ENCODE results near the gene GPR15. TPM values are rescaled to one million over a fixed set of nuclear protein-coding genes. Genes with fewer than 3 reads are reported as not detected.

Gene GPR15
- total and polyA plus RNA-seq, 8 donors, result 0.07 to 0.19 (median 0.15) TPM; not detected in 5

DNA sequence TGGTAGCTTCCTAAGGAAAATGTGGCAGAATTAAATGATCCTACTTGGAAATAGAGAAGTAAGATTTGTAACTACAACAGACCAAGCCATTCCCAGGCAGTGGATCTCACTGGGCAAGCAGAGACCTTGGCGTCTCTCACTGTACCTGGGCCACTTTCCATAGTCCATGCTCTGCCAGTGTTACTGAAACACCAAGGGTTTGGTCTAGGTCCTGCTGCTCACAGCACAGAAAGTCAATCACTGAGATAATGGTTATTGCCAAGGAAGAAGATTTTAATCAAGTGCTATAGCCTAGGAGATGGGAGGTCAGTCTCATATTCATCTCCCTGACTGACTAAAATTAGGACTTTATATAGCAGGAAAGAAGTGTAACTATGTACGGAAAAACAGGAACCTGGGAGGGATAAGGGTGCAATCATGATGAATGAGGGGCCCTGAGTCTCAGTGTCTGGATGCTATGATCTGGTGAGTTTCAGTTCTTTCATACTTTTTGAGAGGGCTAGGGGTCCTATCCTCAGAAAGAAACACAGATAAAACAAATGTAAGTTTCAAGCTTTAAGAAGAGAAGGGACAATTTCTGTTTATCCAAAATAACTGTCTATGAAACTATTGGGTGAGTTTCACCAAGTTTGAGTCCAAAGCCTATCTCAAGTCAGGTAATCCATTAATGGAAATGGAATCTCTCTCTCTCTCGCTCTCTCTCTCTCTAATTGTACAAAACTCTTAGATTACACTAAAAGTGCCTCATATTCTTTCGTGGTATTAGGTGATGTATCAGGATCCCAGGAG is 20.6 kb downstream of the GPR15 start:
- H3K4me3 ChIP-seq, result no peak overlapping the region
- no peak for ATAC-seq
- DNase-seq, result no peak
- H3K27ac ChIP-seq, result no peak overlapping the region
- H3K9me3 ChIP-seq, result no peaks in the 10 kb centered on the region
- no peak for FAIRE-seq
- TF ChIP-seq, protein P1, sequence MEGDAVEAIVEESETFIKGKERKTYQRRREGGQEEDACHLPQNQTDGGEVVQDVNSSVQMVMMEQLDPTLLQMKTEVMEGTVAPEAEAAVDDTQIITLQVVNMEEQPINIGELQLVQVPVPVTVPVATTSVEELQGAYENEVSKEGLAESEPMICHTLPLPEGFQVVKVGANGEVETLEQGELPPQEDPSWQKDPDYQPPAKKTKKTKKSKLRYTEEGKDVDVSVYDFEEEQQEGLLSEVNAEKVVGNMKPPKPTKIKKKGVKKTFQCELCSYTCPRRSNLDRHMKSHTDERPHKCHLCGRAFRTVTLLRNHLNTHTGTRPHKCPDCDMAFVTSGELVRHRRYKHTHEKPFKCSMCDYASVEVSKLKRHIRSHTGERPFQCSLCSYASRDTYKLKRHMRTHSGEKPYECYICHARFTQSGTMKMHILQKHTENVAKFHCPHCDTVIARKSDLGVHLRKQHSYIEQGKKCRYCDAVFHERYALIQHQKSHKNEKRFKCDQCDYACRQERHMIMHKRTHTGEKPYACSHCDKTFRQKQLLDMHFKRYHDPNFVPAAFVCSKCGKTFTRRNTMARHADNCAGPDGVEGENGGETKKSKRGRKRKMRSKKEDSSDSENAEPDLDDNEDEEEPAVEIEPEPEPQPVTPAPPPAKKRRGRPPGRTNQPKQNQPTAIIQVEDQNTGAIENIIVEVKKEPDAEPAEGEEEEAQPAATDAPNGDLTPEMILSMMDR (IDR thresholded peaks at IDR 0.05), result no peak
- peaks cover 0 to 5% (median 2%) of the 10 kb centered on the region in 4 donors for H3K27me3 ChIP-seq
- WGBS, 2 donors, result 79 to 81% methylated on average over 4 of the region's 4 CpGs
- intact Hi-C loops (cut with DNase I), result no loop called here
- no peaks in the 10 kb centered on the region for H3K36me3 ChIP-seq
- H3K4me1 ChIP-seq, result no peaks in the 10 kb centered on the region

DNA sequence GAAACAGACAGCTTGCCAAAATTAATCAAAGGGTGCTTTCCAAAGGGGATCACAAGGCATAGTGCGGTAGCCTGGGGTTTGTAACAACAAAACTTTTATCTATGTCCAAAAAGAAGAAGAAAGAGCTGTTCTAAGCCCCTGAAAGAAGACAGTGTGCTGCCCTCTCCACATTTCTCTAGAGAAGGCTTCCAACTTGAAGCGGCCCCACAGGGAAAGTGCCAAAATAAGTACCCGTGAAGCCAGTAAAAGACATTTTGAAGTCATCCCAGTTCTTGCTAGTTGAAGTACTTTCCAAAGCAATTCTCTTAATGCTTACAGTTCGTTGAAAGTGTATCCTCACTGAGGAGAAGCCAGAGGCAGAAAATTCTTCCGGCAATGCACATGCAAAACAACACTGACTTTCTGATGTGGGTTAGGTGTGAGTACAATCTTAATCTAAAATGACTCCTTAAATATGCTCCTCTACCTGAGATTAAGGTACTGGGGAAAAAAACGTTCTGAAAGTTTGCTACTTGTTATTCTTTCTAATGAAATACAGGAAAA is 21.3 kb downstream of the GPR15 start:
- TF ChIP-seq, protein P1 (IDR thresholded peaks at IDR 0.05), result no peak
- Histone ChIP-seq H3K27me3 (peaks cover 0 to 5% (median 2%) of the 10 kb centered on the region in 4 donors), H3K36me3 (no peaks in the 10 kb centered on the region), H3K4me3 (no peak overlapping the region), H3K9me3 (no peaks in the 10 kb centered on the region), H3K27ac (no peak overlapping the region), H3K4me1 (no peaks in the 10 kb centered on the region)
- no peak for FAIRE-seq
- no peak for DNase-seq
- no peak for ATAC-seq
- 72 to 78% methylated on average over 6 of the region's 6 CpGs for WGBS, 2 donors
- intact Hi-C loops (cut with DNase I), result no loop called here

DNA sequence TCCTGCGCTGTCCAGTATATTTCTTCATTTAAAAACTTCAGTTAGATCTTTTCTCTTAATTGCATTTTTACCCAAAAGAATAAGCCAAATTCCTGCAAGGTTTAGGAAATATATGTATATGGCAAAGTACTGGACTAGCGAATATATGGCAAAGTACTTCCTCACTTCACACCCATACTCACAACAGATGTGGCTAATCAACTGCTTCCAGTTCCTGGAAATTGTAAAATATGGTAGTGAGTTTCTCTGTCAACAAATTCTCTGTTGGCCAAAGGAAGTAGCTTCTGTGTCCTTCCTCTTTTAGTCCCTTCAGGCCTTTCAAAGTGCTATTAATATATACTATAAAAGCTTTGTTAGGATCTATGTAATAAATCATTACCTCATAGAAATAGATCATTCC is 22.0 kb downstream of the GPR15 start:
- ATAC-seq (peak in 2 of 4 donors; percentile 40 to 55), DNase-seq (no peak), FAIRE-seq (no peak)
- intact Hi-C loops (cut with DNase I), result no loop called here
- Histone ChIP-seq H3K27ac (no peak overlapping the region), H3K36me3 (no peaks in the 10 kb centered on the region), H3K9me3 (no peaks in the 10 kb centered on the region), H3K27me3 (peaks cover 0 to 5% (median 2%) of the 10 kb centered on the region in 4 donors), H3K4me3 (no peak overlapping the region), H3K4me1 (no peaks in the 10 kb centered on the region)
- TF ChIP-seq, protein P1 (IDR thresholded peaks at IDR 0.05), result no peak
- WGBS, 2 donors, result 83 to 88% methylated on average over 2 of the region's 2 CpGs

DNA sequence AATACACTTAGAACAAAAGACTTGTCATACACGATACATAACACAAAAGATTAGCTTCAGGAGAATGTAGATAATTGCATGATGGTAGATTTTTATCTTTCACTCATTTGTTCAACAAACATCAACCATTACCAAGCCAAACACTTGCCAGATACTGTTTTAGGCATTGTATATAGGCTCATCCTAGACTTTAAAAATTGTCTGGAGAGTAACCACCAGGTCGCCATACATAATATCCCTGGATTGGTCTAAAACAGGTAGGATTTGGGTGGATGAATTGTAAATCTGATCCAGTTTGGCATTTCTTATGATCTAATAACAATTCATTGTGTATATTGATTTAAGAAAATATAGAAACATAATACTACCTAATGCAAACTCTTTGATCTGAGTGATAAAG is 22.8 kb downstream of the GPR15 start:
- no peak for ATAC-seq
- FAIRE-seq, result no peak

More for the DNA sequence above, 22.8 kb downstream of the GPR15 start:
- Histone ChIP-seq H3K27ac (no peak overlapping the region), H3K4me1 (no peaks in the 10 kb centered on the region), H3K9me3 (no peaks in the 10 kb centered on the region), H3K36me3 (no peaks in the 10 kb centered on the region), H3K27me3 (peaks cover 0 to 5% (median 2%) of the 10 kb centered on the region in 4 donors), H3K4me3 (no peak overlapping the region)
- TF ChIP-seq, protein P1 (IDR thresholded peaks at IDR 0.05), result no peak
- 69 to 86% methylated on average over 2 of the region's 2 CpGs for WGBS, 2 donors
- DNase-seq, result no peak
- intact Hi-C loops (cut with DNase I), result no loop called here
